ENCODE results near the gene PKD1L1. TPM values are rescaled to one million over a fixed set of nuclear protein-coding genes. Genes with fewer than 3 reads are reported as not detected.

Gene PKD1L1
- total RNA-seq, 6 donors from 2014 or later, result 0.46 to 4.8 (median 0.75) TPM

DNA sequence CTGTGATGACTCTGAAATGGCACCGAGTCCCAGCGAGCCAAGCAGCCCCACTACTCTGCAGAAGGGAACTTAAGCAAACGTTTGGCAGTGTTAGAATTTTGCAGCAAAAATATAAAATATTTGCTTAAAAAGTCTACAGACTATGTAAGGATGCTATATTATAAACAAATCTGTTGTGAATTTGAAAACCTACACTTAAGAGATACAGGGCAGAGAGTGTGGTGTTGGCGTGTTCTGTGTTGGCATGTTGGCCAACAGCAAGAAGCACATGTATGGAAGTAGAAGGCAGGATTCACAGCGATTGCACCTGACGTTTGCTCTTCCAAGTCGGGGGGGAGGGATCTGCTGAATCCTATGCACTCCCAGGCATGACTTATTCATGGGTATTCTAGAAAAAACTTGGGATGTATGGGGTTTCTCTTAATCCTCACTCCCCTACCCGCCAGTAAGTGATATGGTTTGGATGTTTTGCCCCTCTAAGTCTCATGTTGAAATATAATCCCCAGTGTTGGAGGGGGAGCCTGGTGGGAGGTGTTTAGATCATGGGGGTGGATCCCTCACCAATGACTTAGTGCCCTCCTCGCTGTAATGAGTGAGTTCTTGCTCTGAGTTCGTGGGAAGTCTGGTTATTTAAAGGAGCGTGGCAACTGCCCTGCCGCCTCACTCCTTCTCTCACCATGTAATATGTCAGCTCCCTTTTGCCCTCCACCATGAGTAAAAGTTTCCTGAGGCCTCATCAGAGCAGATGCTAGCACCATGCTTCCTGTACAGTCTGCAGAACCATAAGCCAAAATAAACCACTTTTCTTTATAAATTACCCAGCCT is 62.1 kb downstream of the PKD1L1 start:
- 85 to 90% methylated on average over 12 of the region's 12 CpGs for WGBS, 2 donors
- no peak for ATAC-seq (ENCODE audit: low FRiP score in 2 of 2)
- no peaks in the 10 kb centered on the region for H3K9me3 ChIP-seq
- no peak overlapping the region for H3K27ac ChIP-seq
- H3K36me3 ChIP-seq, result no peaks in the 10 kb centered on the region
- no peak for DNase-seq
- no peak overlapping the region for H3K4me3 ChIP-seq
- no peaks in the 10 kb centered on the region for H3K4me1 ChIP-seq
- H3K27me3 ChIP-seq, result no peaks in the 10 kb centered on the region
- TF ChIP-seq, protein P1, sequence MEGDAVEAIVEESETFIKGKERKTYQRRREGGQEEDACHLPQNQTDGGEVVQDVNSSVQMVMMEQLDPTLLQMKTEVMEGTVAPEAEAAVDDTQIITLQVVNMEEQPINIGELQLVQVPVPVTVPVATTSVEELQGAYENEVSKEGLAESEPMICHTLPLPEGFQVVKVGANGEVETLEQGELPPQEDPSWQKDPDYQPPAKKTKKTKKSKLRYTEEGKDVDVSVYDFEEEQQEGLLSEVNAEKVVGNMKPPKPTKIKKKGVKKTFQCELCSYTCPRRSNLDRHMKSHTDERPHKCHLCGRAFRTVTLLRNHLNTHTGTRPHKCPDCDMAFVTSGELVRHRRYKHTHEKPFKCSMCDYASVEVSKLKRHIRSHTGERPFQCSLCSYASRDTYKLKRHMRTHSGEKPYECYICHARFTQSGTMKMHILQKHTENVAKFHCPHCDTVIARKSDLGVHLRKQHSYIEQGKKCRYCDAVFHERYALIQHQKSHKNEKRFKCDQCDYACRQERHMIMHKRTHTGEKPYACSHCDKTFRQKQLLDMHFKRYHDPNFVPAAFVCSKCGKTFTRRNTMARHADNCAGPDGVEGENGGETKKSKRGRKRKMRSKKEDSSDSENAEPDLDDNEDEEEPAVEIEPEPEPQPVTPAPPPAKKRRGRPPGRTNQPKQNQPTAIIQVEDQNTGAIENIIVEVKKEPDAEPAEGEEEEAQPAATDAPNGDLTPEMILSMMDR (IDR thresholded peaks at IDR 0.05), result no peak
- no peak for TF ChIP-seq POLR2AphosphoS5 (IDR thresholded peaks at IDR 0.05)
- no peak for TF ChIP-seq EP300 (IDR thresholded peaks at IDR 0.05)
- TF ChIP-seq POLR2A (IDR thresholded peaks at IDR 0.05), result no peak

DNA sequence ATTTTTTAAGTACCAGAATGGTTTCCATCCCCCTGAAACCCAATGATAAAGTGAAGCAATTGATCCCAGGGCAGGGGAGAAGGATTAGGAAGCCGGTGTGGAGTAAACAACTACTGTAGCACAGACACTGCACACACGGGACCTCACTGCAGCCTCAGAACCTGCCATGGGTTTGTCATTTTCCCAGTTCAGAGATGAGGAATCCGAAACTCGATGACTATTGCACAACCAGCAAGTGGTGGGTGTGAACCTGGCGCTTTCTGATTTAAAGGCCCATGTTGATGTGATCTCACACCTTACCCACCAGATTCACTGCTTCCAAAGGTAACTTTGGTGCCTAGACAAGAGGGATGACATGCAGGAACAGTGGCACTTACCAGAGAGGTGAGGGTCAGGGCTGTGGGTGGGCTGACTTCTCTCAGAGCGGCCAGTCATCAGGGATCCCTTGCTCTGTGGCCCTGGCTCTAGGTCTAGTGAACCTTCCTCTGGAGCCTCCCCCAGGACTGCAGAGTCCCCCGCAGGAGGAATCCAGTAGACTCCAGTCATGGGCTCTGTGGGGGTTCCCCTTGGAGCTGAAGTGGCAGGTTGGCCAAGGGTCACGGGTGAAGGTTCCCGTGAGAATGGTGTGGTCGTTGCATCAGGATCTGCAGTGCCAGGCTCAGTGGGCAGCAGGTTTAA is 62.8 kb downstream of the PKD1L1 start:
- H3K4me3 ChIP-seq, result no peak overlapping the region
- whole genome bisulfite sequencing, 2 donors, result 77 to 82% methylated on average over 8 of the region's 10 CpGs
- no peak for DNase-seq
- no peaks in the 10 kb centered on the region for H3K36me3 ChIP-seq
- H3K27ac ChIP-seq, result no peak overlapping the region
- TF ChIP-seq, protein P1 (IDR thresholded peaks at IDR 0.05), result no peak
- no peak for TF ChIP-seq POLR2AphosphoS5 (IDR thresholded peaks at IDR 0.05)
- no peaks in the 10 kb centered on the region for H3K9me3 ChIP-seq
- no peak for ATAC-seq (ENCODE audit: low FRiP score in 2 of 2)
- H3K27me3 ChIP-seq, result no peaks in the 10 kb centered on the region
- no peaks in the 10 kb centered on the region for H3K4me1 ChIP-seq

DNA sequence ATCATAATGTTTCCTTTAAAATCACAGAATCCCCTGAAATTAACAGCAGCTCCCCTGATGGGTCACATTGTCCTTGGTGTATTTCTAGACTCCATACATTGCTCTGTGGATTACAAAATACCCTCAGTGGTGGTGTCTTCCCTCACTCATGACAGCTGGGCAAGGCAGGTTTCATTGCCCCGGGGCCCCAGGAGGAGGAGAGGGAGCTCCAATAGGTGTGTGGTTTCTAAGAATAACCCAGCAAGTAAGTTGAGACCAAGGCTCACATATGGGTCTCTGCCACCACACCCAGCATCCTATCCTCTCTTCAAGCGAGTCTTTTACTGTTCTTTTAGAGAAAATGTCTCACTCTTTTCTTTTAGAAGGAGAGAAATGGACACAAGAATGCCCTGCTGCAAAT is 63.6 kb downstream of the PKD1L1 start:
- Histone ChIP-seq H3K9me3 (no peaks in the 10 kb centered on the region), H3K36me3 (no peaks in the 10 kb centered on the region), H3K4me1 (no peaks in the 10 kb centered on the region), H3K27me3 (no peaks in the 10 kb centered on the region), H3K4me3 (no peak overlapping the region), H3K27ac (no peak overlapping the region)
- no peak for DNase-seq
- ATAC-seq (ENCODE audit: low FRiP score in 2 of 2), result no peak
- TF ChIP-seq, protein P1 (IDR thresholded peaks at IDR 0.05), result no peak
- no peak for TF ChIP-seq POLR2A (IDR thresholded peaks at IDR 0.05)
- no peak for TF ChIP-seq POLR2AphosphoS5 (IDR thresholded peaks at IDR 0.05)
- TF ChIP-seq EP300 (IDR thresholded peaks at IDR 0.05), result no peak
- WGBS, 2 donors, result 34 to 41% methylated on average over 2 of the region's 2 CpGs

DNA sequence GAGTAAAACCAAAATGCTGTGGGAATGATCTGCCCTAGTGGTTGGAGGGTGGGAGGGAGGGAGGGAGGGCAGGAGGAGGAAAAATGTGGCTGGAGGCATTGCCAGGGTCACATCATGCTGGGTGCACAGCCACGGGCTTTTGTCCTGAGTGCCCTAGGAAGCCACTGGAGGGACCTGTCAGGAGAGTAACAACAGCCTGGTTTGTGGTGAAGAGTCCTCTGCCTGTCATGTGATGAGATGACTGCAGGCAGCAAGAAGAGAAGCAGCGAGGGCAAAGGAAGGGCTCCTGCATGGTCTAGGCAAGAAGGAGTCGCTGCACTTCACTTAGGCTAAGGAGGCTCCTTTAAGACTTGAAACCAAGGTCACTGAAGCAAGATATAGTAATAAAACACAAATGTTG is 65.6 kb downstream of the PKD1L1 start:
- no peaks in the 10 kb centered on the region for H3K36me3 ChIP-seq
- H3K27me3 ChIP-seq, result no peaks in the 10 kb centered on the region
- H3K27ac ChIP-seq, result no peak overlapping the region
- ATAC-seq (ENCODE audit: low FRiP score in 2 of 2) (peak in 1 of 2 donors; percentile 14), DNase-seq (no peak)
- no peaks in the 10 kb centered on the region for H3K9me3 ChIP-seq
- TF ChIP-seq POLR2AphosphoS5 (IDR thresholded peaks at IDR 0.05) (no peak), POLR2A (IDR thresholded peaks at IDR 0.05) (no peak), EP300 (IDR thresholded peaks at IDR 0.05) (no peak)
- TF ChIP-seq, protein P1 (IDR thresholded peaks at IDR 0.05), result no peak
- WGBS, 2 donors, result 71 to 84% methylated on average over 3 of the region's 3 CpGs
- H3K4me3 ChIP-seq, result no peak overlapping the region
- no peaks in the 10 kb centered on the region for H3K4me1 ChIP-seq
